Body of pancreas (tissue), 4 donors: ENCODE data around the gene FGF2. TPM values are rescaled to one million over a fixed set of nuclear protein-coding genes. Genes with fewer than 3 reads are reported as not detected.

ENCODE experiments used
- ATAC-seq: fragments of 150-250 bp; one replicate; pipeline ENCODE4 v1.9.1; 2016
- DNase-seq, 4 donors: peaks; one replicate each; pipeline ENCODE4 v3.0.0-alpha.2; 2019
- H3K27ac ChIP-seq, 4 donors: fragments of 200-600 bp; sonication (generic); 1 replicate in 3 of 4; 2 replicates in 1 of 4; pipeline versions ENCODE4 v1.5.1 to v1.6.1; 2016 to 2019; ENCODE audit warnings: mild to moderate bottlenecking in 1 of 4, mixed read lengths in 1 of 4, moderate library complexity in 1 of 4
- H3K27me3 ChIP-seq, 2 donors: fragments of 200-600 bp; sonication (generic); one replicate each; pipeline ENCODE4 v1.6.0; 2016; ENCODE audit warnings: mild to moderate bottlenecking in 1 of 2
- H3K36me3 ChIP-seq, 2 donors: fragments of 200-600 bp; sonication (generic); replicated peaks in 1 of 2; 2 replicates each; pipeline ENCODE4 v1.5.1; 2016; ENCODE audit warnings: low read depth in 2 of 2; ENCODE audit not compliant: insufficient read depth in 1 of 2
- H3K4me1 ChIP-seq: fragments of 200-600 bp; sonication (generic); one replicate; pipeline ENCODE4 v1.6.0; 2016
- H3K4me3 ChIP-seq, 2 donors: fragments of 200-600 bp; sonication (generic); 1 replicate in 1 of 2; 2 replicates in 1 of 2; pipeline ENCODE4 v1.5.1; 2016 to 2019
- H3K9me3 ChIP-seq, 3 donors: fragments of 200-600 bp; sonication (generic); 1 replicate in 2 of 3; 2 replicates in 1 of 3; pipeline ENCODE4 v1.5.1; 2016
- CTCF ChIP-seq, 7 experiments: fragments of 450-650 bp in 4 of 7; fragments of 200-600 bp in 3 of 7; sonication (generic) in 3 of 7; IDR thresholded peaks; one replicate each; pipeline ENCODE4 v1.5.1; 2016 to 2019; ENCODE audit warnings: antibody characterized with exemption in 7 of 7
- POLR2A ChIP-seq, 3 donors: fragments of 450-650 bp; IDR thresholded peaks; one replicate each; pipeline ENCODE4 v1.6.1; 2016; ENCODE audit warnings: antibody characterized with exemption in 3 of 3, mild to moderate bottlenecking in 2 of 3
- WGBS, 2 donors: methylation state at CpG; one replicate each; pipeline ENCODE4 v1.1.5; 2017; 5-methylcytosine and 5-hydroxymethylcytosine counted together
- intact Hi-C: fragments of 100-400 bp; cut with DNase I; formaldehyde crosslinking; loops from one replicate; pipeline ENCODE4 v1.15.1; 2023
- total RNA-seq, 2 donors: library from RNA; depleted of rRNA; stranded (reverse); fragments of >200 nt; gene quantifications; one replicate each; pipeline ENCODE4 v1.1.0, GENCODE V29; 2016

The FGF2 gene
- total RNA-seq, 2 donors from 2014 or later, result 1.8 to 2.3 TPM

GRCh38 chr4:122787940-122788339 lies 38.7 kb upstream of the FGF2 start:
- no peak for TF ChIP-seq CTCF (IDR thresholded peaks at IDR 0.05)
- TF ChIP-seq POLR2A (IDR thresholded peaks at IDR 0.05), result no peak
- no peak overlapping the region for H3K27ac ChIP-seq
- WGBS, 2 donors, result 33 to 45% methylated on average over 1 of the region's 1 CpG
- no peak for DNase-seq
- no peaks in the 10 kb centered on the region for H3K9me3 ChIP-seq
- ATAC-seq, result no peak
- intact Hi-C loops, result no loop called here
- no peaks in the 10 kb centered on the region for H3K27me3 ChIP-seq
- no peaks in the 10 kb centered on the region for H3K36me3 ChIP-seq
- H3K4me1 ChIP-seq, result peaks cover 8% of the 10 kb centered on the region
- H3K4me3 ChIP-seq, result no peak overlapping the region

GRCh38 chr4:122788935-122789334 lies 37.7 kb upstream of the FGF2 start:
- TF ChIP-seq POLR2A (IDR thresholded peaks at IDR 0.05), result no peak
- no peak for TF ChIP-seq CTCF (IDR thresholded peaks at IDR 0.05)
- WGBS, 2 donors, result 80 to 90% methylated on average over 4 of the region's 4 CpGs
- intact Hi-C loops, result no loop called here
- Histone ChIP-seq H3K4me3 (no peak overlapping the region), H3K36me3 (no peaks in the 10 kb centered on the region), H3K27ac (no peak overlapping the region), H3K27me3 (no peaks in the 10 kb centered on the region), H3K4me1 (peaks cover 4% of the 10 kb centered on the region), H3K9me3 (no peaks in the 10 kb centered on the region)
- ATAC-seq (no peak), DNase-seq (no peak)

GRCh38 chr4:122793811-122794210 lies 32.8 kb upstream of the FGF2 start:
- DNase-seq (no peak), ATAC-seq (no peak)
- no peaks in the 10 kb centered on the region for H3K27me3 ChIP-seq
- no peak for TF ChIP-seq POLR2A (IDR thresholded peaks at IDR 0.05)
- no peak for TF ChIP-seq CTCF (IDR thresholded peaks at IDR 0.05)
- no peaks in the 10 kb centered on the region for H3K4me1 ChIP-seq
- no peak overlapping the region for H3K4me3 ChIP-seq
- no peaks in the 10 kb centered on the region for H3K9me3 ChIP-seq
- H3K27ac ChIP-seq, result no peak overlapping the region
- intact Hi-C loops, result no loop called here
- no peaks in the 10 kb centered on the region for H3K36me3 ChIP-seq

GRCh38 chr4:122796801-122797404 lies 29.7 kb upstream of the FGF2 start:
- DNase-seq, result no peak
- no peak for ATAC-seq
- TF ChIP-seq POLR2A (IDR thresholded peaks at IDR 0.05) (no peak), CTCF (IDR thresholded peaks at IDR 0.05) (no peak)
- no peaks in the 10 kb centered on the region for H3K27me3 ChIP-seq
- H3K4me1 ChIP-seq, result no peaks in the 10 kb centered on the region
- H3K27ac ChIP-seq, result no peak overlapping the region
- H3K9me3 ChIP-seq, result no peaks in the 10 kb centered on the region
- intact Hi-C loops, result no loop called here
- 64 to 80% methylated on average over 4 of the region's 4 CpGs for WGBS, 2 donors
- no peaks in the 10 kb centered on the region for H3K36me3 ChIP-seq
- no peak overlapping the region for H3K4me3 ChIP-seq

- no peak overlapping the region for H3K27ac ChIP-seq
- WGBS, 2 donors, result 70 to 74% methylated on average over 2 of the region's 2 CpGs
These were observed 29.1 kb upstream of the FGF2 start for GRCh38 chr4:122797405-122798094.

More at GRCh38 chr4:122797405-122798094, 29.1 kb upstream of the FGF2 start:
- H3K9me3 ChIP-seq, result no peaks in the 10 kb centered on the region
- no peaks in the 10 kb centered on the region for H3K27me3 ChIP-seq
- DNase-seq, result no peak
- no peak overlapping the region for H3K4me3 ChIP-seq
- no peaks in the 10 kb centered on the region for H3K4me1 ChIP-seq
- no peak for ATAC-seq
- intact Hi-C loops, result no loop called here
- H3K36me3 ChIP-seq, result no peaks in the 10 kb centered on the region
- TF ChIP-seq CTCF (IDR thresholded peaks at IDR 0.05) (no peak), POLR2A (IDR thresholded peaks at IDR 0.05) (no peak)
